ENCODE results near the gene TP53BP1.

TP53BP1 gene

DNA sequence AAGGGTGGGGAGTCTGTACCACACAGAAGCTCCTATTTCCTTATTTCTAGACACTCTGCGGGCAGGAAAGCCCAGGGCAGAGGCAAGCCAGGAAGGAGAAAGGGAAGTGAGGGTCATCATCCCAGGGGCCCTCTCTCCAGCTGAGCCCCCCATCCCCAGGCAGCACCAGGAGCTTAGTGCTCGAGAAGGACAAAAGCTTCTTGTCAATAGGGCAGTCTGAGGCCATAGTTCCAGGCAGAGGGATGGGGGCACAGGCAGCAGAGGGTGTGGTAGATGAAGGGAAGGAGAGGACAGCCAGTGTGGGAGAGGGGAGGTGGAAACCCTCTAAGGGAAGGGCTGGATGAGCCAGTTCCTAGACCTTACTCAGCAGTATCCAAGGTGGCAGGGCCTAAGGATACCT lies 27.2 kb upstream of the TP53BP1 start:
- in situ Hi-C loops (cut with HindIII; ENCODE audit: low pct_ligation_motif_present, low pct_unique_long_range_greater_than_20kb, low sequenced_read_pairs), result no loop called here
- no peak for DNase-seq

GRCh38 chr15:43519196-43519595 lies 26.2 kb upstream of the TP53BP1 start:
- no peak for DNase-seq
- in situ Hi-C loops (cut with HindIII; ENCODE audit: low pct_ligation_motif_present, low pct_unique_long_range_greater_than_20kb, low sequenced_read_pairs), result no loop called here

- in situ Hi-C loops (cut with HindIII; ENCODE audit: low pct_ligation_motif_present, low pct_unique_long_range_greater_than_20kb, low sequenced_read_pairs), result no loop called here
- DNase-seq, result no peak
Measured at GRCh38 chr15:43518197-43518761, 25.3 kb upstream of the TP53BP1 start.

DNA sequence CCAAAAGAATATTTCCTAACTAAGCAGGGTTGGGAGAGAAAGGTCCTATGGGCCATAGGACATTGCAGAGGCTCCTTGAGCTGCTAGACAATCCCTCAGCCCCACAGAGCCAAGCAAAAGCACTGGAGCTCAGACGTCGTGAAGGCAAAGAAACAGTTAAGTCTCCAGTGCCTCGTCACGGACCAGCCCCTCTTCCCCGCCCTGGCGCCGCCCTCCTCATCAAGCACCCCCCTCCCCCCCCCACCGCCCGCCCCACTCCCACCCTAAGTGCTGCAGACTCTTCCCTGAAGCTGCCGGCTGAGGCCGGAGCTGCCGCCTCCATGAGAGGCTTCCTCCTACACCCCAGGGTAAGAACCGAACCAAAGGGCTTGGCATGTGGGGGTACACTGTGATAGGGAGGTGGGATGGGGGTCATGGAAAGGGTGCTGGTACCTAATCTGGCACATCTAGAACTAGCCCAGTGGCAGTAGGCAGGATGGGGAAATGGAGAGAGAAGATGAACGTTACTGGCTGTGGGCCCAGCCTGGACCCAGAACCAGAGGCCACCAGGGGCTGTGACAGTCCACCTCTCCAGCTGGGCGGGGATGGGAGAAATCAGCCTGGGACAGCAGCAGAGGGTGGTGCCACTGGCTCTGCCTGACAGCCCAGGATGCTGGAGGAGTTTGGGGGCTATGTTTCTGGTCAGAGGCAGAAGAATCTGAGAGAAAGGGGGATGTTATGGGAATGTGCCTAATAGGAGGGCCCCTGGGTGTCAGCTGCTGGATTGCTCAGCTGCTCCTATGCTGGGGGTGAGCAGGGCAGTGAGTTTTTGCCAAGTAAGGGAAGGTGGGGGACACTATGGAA lies 24.6 kb upstream of the TP53BP1 start, which contains the start of gene MAP1A:
MAP1A (plus strand) TSS at position 255 of the 843 bp plus-strand sequence. CDS start 3,866 bp downstream, outside the sequence.
- in situ Hi-C loops (cut with HindIII; ENCODE audit: low pct_ligation_motif_present, low pct_unique_long_range_greater_than_20kb, low sequenced_read_pairs), result no loop called here
- no peak for DNase-seq

GRCh38 chr15:43516801-43517353 lies 23.9 kb upstream of the TP53BP1 start:
- no peak for DNase-seq
- in situ Hi-C loops (cut with HindIII; ENCODE audit: low pct_ligation_motif_present, low pct_unique_long_range_greater_than_20kb, low sequenced_read_pairs), result no loop called here

DNA sequence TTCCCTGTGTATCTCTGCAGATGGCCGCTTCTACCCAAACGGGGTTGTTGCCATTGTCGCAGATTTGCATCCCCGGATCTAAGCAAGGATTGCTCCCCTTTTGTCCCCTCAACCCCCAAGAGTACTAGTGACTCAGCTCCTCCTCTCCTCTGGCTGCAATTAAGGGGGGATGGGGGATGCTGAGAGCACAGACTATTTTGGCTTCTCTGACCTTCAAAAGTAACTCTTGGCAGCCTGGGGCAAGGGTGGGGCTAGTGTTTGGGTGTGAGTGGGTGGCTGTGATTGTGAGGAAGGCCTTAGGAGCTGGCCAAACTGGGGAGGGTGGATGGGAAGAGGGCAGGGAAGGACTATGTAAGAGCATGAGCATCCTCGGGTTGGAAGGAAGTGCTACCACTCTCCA lies 23.2 kb upstream of the TP53BP1 start:
- DNase-seq, result no peak
- in situ Hi-C loops (cut with HindIII; ENCODE audit: low pct_ligation_motif_present, low pct_unique_long_range_greater_than_20kb, low sequenced_read_pairs), result no loop called here

- in situ Hi-C loops (cut with HindIII; ENCODE audit: low pct_ligation_motif_present, low pct_unique_long_range_greater_than_20kb, low sequenced_read_pairs), result no loop called here
- no peak for DNase-seq
Measured at GRCh38 chr15:43515741-43516140, 22.8 kb upstream of the TP53BP1 start.

DNA sequence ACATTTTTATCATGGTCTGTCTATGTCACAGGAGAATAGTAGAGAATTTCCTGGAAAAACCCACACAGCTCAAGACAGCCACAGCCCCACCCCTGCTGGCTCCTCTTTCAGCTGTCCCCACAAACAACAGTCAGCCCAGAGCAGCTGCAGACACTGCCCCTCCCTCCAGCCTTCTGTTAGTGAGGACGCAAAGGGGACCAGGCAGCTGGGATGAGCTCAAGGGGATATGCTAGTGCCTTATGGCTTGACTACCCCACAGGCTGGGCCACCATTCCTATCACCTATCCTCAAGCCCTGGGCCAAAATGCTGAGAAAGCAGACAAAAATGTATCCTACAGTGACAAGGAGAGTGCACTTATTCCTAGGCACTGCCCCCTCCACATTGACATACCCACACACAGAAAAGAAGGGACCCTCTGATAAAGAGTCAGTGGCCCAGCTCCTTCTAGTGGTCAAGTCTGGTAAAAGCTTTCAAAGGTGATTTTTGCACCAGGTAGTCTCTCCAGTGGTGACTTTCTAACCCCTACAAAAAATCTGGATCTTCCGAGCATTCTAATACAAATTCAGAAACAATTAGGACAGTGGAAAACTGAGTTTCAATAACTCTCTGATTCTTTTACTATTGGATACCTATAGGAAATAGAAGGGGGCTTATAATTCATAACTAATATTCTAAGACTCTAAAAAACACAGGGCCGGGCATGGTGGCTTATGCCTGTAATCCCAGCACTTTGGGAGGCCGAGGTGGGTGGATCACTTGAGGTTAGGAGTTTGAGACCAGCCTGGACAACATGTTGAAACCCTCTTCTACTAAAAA lies 21.5 kb upstream of the TP53BP1 start:
- in situ Hi-C loops (cut with HindIII; ENCODE audit: low pct_ligation_motif_present, low pct_unique_long_range_greater_than_20kb, low sequenced_read_pairs), result no loop called here
- DNase-seq, result peak; percentile 12

DNA sequence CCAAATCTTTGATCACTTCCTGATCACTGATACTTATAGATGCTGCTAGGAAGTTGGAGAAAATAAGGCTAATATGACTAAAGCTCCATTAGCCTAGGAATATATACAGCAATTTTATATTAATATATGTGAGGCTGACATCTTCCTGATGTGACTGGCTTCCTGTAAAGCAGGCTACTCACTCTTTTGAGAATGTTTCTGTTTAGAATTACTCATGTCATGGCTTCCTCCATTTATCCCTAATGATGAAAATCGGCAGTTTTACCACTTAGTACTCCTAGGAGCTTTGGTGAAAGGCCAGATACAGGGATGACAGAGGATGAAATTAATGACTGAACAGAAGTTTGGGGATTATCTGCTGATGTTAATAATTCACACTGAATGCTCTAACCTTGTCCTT lies 20.6 kb upstream of the TP53BP1 start:
- DNase-seq, result no peak
- in situ Hi-C loops (cut with HindIII; ENCODE audit: low pct_ligation_motif_present, low pct_unique_long_range_greater_than_20kb, low sequenced_read_pairs), result no loop called here

DNA sequence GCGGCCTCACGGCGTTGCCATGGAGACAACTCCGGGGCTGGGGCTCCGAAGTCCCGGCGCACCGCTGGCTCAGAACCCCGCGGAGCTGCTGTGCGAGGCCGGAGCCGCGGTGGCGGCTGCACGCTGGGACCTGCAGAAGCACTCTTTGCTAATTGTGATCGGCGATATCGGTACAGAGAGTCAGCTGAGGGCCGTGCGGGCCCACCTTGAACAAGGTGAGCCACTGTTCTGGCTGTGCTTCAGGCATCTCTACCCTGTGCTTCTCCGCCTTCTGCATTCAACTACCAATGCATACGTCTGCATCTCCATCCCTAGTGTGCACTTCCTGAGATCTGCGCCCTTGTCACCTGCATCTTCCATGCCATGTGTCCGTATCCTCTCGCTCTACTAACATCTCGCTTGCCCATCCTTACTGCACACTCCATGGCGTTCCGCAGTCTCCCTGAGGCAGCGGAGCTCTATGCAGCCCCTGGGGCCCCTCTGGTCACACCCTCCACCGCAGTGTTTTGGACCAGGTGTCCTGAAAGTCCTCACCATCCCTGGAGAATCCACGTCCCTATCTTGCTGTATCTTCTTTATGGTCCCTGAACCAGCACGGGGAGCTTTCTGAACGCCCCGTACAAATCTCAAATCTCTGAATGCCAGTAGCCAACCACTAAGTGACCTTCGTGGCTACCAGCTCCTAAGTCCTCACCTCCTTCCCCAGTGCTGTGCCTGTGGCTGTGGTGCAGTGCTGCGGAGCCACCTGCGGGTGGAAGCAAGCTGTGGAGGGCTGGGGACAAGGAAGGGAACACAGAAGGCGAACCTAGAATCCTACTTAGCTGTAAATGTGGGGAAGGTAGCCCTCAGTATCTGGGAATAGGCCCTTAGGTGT lies 18.3 kb upstream of the TP53BP1 start:
- in situ Hi-C loops (cut with HindIII; ENCODE audit: low pct_ligation_motif_present, low pct_unique_long_range_greater_than_20kb, low sequenced_read_pairs), result no loop called here

GRCh38 chr15:43510200-43511011 lies 17.4 kb upstream of the TP53BP1 start:
- DNase-seq, result peak; percentile 98
- in situ Hi-C loops (cut with HindIII; ENCODE audit: low pct_ligation_motif_present, low pct_unique_long_range_greater_than_20kb, low sequenced_read_pairs), result no loop called here

More for the DNA sequence above, 18.3 kb upstream of the TP53BP1 start:
- peak; percentile 46 for DNase-seq

DNA sequence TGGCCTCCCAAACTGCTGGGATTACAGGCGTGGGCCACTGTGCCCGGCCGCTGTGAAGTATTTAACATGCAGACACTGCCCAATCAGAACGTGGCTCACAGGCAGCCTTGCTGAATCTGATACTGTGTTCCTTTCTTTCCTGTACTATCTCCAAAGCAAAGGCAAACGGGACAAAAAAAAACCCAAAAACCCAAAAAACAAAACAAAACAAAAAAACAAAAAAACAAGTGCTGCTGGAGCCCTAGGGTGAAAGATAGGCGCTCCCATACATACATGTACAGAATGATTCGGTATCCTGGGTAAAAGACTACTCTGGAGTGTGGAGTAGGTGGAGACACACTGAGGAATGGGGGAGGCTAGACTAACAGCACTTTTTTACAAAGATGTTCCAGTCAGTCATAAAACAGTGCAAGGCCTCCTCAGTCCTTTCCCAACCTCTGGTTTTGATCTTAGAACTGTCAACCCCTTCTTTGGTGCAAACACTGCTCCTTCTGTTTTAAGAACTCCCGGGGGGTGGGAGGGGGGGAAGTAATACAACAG lies 16.8 kb upstream of the TP53BP1 start:
- in situ Hi-C loops (cut with HindIII; ENCODE audit: low pct_ligation_motif_present, low pct_unique_long_range_greater_than_20kb, low sequenced_read_pairs), result no loop called here
- peak; percentile 42 for DNase-seq

DNA sequence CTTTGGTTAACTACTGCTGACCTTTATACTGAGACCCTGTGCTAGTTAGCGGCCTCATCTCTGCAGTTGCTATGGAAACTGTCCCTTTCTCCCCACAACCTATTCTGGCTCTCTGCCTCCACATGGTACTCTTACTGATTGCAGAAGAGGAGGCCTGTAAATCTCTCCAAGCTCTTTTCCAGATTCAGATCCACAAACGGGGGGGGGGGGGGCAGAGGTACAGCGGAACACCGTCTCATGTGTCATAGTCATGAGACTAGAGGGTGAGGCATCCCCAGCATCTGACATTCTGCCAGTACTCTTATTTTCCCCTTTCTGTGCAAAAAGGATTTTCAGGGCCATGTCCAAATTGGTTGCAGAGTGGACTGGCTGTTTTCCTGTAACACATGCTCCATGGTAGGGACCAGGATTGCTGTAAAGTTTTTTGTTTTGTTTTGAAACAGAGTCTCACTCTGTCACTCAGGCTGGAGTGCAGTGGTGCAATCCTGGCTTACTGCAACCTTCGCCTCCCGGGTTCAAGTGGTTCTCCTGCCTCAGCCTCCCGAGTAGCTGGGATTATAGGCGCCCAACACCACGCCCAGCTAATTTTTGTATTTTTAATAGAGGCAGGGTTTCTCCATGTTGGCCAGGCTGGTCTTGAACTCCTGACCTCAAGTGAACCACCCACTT lies 16.2 kb upstream of the TP53BP1 start:
- DNase-seq, result peak; percentile 28

GRCh38 chr15:43508421-43508820 lies 15.5 kb upstream of the TP53BP1 start:
- in situ Hi-C loops (cut with HindIII; ENCODE audit: low pct_ligation_motif_present, low pct_unique_long_range_greater_than_20kb, low sequenced_read_pairs), result no loop called here
- DNase-seq, result no peak

More for the DNA sequence above, 16.2 kb upstream of the TP53BP1 start:
- in situ Hi-C loops (cut with HindIII; ENCODE audit: low pct_ligation_motif_present, low pct_unique_long_range_greater_than_20kb, low sequenced_read_pairs), result no loop called here

- no peak for DNase-seq
- in situ Hi-C loops (cut with HindIII; ENCODE audit: low pct_ligation_motif_present, low pct_unique_long_range_greater_than_20kb, low sequenced_read_pairs), result no loop called here
Measured at GRCh38 chr15:43505738-43506137, 12.8 kb upstream of the TP53BP1 start.

- in situ Hi-C loops (cut with HindIII; ENCODE audit: low pct_ligation_motif_present, low pct_unique_long_range_greater_than_20kb, low sequenced_read_pairs), result no loop called here
- no peak for DNase-seq
Measured at GRCh38 chr15:43499635-43500034, 6.7 kb upstream of the TP53BP1 start.

- no peak for DNase-seq
- in situ Hi-C loops (cut with HindIII; ENCODE audit: low pct_ligation_motif_present, low pct_unique_long_range_greater_than_20kb, low sequenced_read_pairs), result no loop called here
Measured at GRCh38 chr15:43498990-43499389, 6.0 kb upstream of the TP53BP1 start.
